GM04503 (cell line): ENCODE results near the gene RAB7B.

Experiments
- DNase-seq: peaks from one replicate; pipeline ENCODE4 v3.0.0-alpha.2; 2012; ENCODE audit warnings: low read depth

Gene RAB7B

GRCh38 chr1:205973377-205974232 lies 29.6 kb downstream of the RAB7B start:
- no peak for DNase-seq

GRCh38 chr1:205972491-205973168 lies 30.6 kb downstream of the RAB7B start:
- DNase-seq, result no peak

DNA sequence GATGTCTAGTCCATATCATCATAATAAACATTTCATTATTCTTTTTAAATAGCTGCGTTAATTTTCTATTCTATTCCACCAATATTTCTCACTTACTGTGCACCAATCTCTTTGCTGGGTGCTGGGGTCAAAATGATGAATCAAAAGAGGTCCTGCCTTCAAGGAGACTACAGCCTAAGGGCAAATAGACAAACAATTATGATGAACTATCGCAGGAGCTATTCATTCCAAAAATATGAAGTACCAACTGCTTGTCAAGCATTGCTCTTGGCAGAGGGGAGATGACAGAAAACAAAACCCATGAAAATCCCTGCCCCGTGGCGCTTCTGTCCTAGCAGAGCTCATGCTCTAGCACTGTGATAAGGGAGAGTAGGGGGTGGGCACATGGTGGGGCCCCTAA lies 31.1 kb downstream of the RAB7B start:
- DNase-seq, result no peak

GRCh38 chr1:205971082-205971481 lies 32.1 kb downstream of the RAB7B start:
- DNase-seq, result no peak

- no peak for DNase-seq
These were observed 32.7 kb downstream of the RAB7B start for GRCh38 chr1:205970486-205970885.

- DNase-seq, result no peak
These were observed 34.0 kb downstream of the RAB7B start for GRCh38 chr1:205969229-205969628.

GRCh38 chr1:205967554-205968335 lies 35.5 kb downstream of the RAB7B start:
- no peak for DNase-seq

DNA sequence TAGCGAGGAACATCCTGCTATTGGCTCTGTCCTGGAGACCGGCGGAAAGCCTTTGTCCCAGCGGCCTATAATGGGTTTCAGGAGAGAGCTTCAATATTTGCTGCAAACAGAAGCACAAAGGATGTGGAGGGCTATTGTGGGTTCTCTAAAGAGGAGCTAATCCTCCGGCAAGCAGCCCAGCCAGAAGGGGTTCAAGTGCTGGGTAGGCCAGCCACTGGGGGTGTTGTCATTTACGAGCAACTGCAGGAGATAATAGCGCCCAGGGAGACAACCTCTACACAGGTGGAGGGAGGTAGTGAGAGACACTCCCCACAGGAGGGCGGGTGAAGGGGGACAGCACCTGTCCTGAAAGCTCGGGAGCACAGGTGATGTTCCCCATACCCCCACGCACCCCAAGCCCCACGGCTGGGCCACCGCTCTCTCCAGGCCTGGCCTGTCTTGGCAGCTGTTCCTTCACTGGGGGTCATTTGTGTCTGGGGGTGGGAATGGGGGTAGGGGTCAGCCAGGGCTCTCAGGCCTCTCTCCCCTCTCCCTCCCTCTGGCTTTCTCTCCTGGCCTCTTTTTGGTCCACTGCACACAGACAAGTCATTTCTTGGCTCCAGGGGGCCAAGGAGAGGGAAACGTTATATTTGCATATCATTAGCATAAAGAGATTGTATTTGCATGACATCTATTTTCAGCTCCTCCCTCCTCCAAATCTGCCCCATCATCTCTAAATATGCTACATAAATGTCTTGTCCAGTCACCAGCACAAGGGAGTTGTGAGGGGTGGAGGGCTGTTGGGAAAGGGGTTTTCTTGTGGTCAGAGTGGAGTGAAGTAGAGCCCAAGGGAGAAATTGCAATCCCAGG lies 37.9 kb downstream of the RAB7B start:
- DNase-seq, result no peak

- peak; percentile 50 for DNase-seq
These were observed 39.6 kb downstream of the RAB7B start for GRCh38 chr1:205963352-205964155.

- DNase-seq, result no peak
These were observed 40.4 kb downstream of the RAB7B start for GRCh38 chr1:205962821-205963221.

DNA sequence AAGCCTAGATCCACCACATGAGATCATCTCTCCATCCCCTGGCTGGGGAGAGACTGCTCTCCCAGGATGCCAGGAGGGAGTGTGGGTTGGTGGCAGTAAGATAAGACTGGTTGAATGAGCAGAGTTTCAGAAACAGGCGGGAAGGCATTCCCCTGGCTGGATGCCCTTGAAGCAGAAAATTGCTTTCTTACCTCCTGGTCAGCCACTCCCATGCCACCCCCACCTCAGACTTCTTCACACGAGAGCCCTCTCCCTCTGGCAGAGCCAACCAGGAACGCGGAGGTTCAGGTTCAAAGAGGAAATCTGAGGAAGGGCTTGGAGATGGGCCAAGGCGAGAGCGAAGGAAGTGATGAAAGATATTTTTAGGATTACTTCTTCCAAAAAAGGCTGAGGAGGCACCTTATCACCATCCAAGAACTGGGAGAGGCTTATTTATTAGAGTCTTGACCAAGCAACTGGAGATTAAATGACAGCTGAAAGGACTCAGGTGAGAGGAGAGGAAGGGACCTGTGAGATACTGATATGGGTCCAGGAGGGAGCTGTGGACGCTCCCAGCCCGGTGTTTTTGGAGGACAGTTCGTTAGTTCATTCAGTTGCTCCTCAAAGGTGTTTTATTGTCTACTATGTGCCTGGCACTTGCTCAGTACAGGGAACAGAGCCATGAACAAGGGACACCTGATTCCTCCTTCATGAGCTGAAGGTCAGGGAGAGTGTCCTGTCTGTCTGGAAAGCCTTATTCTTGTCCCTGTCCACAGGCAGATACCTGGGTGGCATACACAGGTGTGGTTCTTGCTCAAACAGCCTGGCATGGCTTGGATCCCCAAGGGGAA lies 41.0 kb downstream of the RAB7B start:
- DNase-seq, result no peak

DNA sequence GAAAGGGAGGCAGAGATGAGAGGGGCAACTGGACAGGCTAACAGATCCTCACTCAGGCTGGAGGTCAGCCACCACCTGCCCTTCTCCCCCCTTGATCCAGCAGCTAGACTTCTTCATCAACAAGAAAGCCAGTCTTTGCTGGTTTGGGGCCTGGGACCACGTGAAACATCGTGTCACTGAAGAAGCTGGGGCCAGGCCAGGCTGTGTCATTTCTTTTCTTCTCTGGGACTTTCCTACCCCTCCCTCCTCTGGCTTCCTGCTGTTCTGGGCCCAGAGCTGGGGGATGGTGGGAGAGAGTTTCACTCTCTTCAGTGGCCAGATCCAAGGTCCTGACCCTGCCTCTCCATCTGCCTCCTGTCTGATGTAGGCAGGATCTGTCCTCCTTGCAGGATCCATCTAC lies 41.8 kb downstream of the RAB7B start:
- DNase-seq, result no peak

DNA sequence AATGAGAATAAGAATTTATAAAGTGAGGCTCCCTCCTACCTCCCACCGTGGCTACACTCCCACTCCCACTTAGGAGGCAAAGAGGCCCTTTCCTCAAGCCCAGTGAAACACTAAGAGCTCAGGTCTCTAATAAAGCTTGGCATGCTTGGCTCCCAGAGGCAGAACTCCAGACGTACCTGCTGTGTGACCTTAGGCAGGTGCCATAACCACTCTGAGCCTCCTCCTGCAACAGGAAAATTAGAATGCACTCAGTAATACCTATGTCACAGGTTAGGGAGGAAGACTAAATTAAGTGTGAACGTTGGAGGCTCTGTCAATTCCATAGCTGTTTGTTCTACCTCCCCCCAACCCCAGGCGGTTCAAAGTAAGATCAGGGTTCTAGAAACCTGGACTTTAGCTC lies 43.4 kb downstream of the RAB7B start:
- no peak for DNase-seq

DNA sequence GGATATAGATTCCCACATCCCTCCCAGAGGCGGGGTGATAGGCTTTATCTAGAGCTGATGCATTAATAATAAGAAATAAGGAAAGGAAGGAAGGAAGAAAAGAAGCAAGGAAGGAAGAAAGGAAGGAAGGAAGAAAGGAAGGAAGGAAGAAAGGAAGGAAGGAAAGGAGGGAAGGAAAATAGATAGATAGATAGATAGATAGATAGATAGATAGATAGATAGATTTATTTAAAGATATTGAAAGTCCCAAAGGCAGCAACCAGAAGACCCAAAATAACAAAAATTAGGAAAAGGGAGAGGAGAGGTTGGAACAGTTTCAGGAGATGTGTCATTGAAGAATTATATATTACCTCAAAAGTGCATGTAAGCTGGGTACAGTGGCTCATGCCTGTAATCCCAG lies 47.7 kb downstream of the RAB7B start:
- DNase-seq, result no peak

- no peak for DNase-seq
These were observed 48.3 kb downstream of the RAB7B start for GRCh38 chr1:205954819-205955404.

DNA sequence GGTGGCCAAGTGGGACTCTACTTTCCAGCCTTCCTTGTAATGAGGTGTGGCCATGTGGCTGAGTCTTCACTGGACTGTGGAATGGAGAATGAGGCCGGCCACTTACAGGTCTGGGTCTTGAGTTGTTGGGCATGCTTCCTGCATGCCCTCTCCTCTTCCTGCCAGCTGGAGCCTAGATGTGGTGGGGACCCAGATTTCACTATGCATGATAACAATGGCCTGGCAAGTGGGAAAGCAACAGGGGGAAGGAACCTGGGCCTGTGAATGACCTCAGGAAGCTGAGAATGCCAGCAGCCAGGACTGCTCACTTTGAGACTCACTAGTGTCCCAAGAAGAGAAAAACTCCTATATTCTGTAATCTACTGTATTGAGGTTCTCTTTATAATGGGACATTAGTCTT lies 51.4 kb downstream of the RAB7B start:
- DNase-seq, result no peak

DNA sequence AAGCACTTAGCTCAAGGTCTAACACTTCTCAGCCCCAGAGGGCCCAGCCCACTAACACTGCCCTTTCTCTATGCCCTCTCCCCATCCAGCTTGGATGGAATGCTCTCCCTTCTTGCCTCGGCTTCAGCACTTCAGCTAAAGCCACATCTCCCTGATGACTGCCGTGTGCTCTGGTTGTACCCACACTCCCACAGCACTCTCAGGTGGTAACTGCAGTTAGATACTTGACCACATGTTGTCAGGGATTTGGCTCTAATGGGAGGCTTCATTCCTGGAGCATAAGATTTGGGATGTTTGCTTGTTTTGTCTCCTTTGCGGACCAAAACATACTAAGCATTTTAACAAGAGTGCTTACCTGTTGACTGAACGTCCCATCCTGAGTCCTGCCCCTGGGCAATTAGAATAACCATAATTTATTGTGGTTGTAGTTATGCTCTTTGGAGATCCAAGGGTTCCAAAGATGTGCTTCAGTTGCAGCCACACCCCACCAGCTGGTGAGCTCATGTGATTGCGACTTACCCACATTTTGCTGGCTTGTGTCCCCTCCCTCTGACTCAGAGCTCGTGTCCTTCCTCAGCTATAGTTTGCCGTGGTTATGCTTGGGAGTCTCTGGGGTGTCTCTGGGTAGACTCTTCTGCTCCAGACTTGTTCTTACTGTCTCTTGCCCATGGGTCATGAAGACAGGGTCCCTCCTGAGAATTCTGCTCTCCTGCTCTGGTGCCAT lies 52.2 kb downstream of the RAB7B start:
- peak; percentile 61 for DNase-seq

DNA sequence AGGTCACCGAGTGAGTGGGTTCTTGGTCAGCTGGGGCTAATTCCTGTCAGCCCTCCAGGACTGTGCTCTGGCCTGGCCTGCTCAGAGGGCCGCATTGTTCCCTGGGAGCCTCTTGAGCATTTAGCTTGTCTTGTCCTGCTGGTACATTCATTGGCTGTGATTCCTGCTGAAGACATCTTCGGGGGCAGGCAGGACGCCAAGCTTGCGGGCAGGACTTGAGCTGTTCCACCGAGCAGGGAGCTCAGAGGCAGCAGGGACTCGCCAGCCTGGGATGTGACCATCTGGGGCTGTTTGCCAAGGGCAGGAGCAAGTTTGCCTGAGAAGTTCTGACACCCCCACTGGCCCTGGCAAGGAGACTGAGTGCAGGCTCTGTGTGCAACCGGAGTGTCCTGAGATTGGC lies 52.9 kb downstream of the RAB7B start:
- DNase-seq, result peak; percentile 69

DNA sequence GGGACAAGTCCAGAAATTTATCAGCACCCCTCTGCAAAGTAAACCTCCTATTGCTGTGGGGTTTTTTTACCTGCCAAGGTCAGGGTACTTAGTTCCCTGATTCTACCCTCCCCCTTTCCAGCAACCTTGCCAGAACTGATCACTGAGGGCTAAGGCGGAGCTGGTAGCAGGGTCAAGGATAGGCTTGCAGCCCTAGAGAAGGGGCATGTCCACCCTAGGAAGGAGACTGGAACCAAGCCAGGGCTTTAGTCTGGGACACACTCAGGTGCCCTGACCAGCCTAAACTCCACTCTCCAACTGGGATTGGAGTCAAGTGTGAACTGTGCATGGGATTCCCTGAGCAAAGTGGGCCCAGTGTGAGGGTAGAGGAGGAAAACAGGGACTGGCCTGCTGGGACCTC lies 53.4 kb downstream of the RAB7B start:
- no peak for DNase-seq
